Right lobe of liver (tissue), 6 donors: ENCODE measurements around the gene NUDT4. TPM values are rescaled to one million over a fixed set of nuclear protein-coding genes. Genes with fewer than 3 reads are reported as not detected.

Experiments
- ATAC-seq, 4 donors: fragments of 200-7000 bp; cut with Tn5 transposase; one replicate each; pipeline ENCODE4 v1.9.1; 2020; ENCODE audit warnings: mild to moderate bottlenecking in 4 of 4, moderate library complexity in 4 of 4
- DNase-seq, 3 donors: peaks; one replicate each; pipeline ENCODE4 v3.0.0-alpha.2; 2020
- H3K27ac ChIP-seq, 3 donors: fragments of 200-600 bp; one replicate each; pipeline ENCODE4 v1.8.0; 2022
- H3K27me3 ChIP-seq, 2 donors: fragments of 200-600 bp; one replicate each; pipeline ENCODE4 v1.8.0; 2022
- H3K36me3 ChIP-seq, 4 donors: fragments of 200-600 bp; sonication (generic) in 1 of 4; one replicate each; pipeline versions ENCODE4 v1.5.1 to v1.8.0; 2017 to 2022; ENCODE audit warnings: control low read depth in 1 of 4
- H3K4me1 ChIP-seq, 4 donors: fragments of 200-600 bp; sonication (generic) in 1 of 4; one replicate each; pipeline versions ENCODE4 v1.5.1 to v1.8.0; 2017 to 2022; ENCODE audit warnings: control low read depth in 1 of 4
- H3K4me3 ChIP-seq, 3 donors: fragments of 200-600 bp; one replicate each; pipeline ENCODE4 v1.8.0; 2022
- H3K9me3 ChIP-seq, 4 donors: fragments of 200-600 bp; sonication (generic) in 1 of 4; one replicate each; pipeline versions ENCODE4 v1.5.1 to v1.8.0; 2017 to 2022; ENCODE audit warnings: control low read depth in 1 of 4
- POLR2A ChIP-seq: fragments of 450-650 bp; IDR thresholded peaks from one replicate; pipeline ENCODE4 v1.6.1; 2017; ENCODE audit warnings: antibody characterized with exemption, mild to moderate bottlenecking
- WGBS: methylation state at CpG from one replicate; pipeline ENCODE4 v1.1.6; 2018; ENCODE audit warnings: low coverage, low lambda C conversion rate; ENCODE audit not compliant: insufficient coverage; ENCODE audit errors: missing lambda C conversion rate; 5-methylcytosine and 5-hydroxymethylcytosine counted together
- intact Hi-C, 2 donors: fragments of 100-400 bp; cut with DNase I; formaldehyde crosslinking; loops; one replicate each; pipeline versions ENCODE4 v1.11.2 to v1.14.1; 2022
- total RNA-seq, 6 experiments: library from RNA; depleted of rRNA in 2 of 6; stranded (reverse); fragments of >200 nt in 2 of 6; fragmentation: NEBNext Ultra II Directional in 3 of 6; extraction: Animal tissue kit (Norgen Biotek cat#: 25700) in 3 of 6; gene quantifications; one replicate each; pipeline versions ENCODE4 v1.1.0 to v1.2.4, GENCODE V29; 2016 to 2023
- TF ChIP-seq, protein P1 (sequence below), 4 donors: fragments of 200-600 bp in 3 of 4; fragments of 450-650 bp in 1 of 4; IDR thresholded peaks; one replicate each; pipeline versions ENCODE4 v1.5.1 to v1.8.0; 2016 to 2022; ENCODE audit warnings: antibody characterized with exemption in 4 of 4, mild to moderate bottlenecking in 2 of 4
- donor health status: DM: no; HTN: yes; CAD: no.
- donor health status: DM: no; HTN: no; CAD: no.
- donor health status: DM: no; HTN: no; CAD: no.
- donor health status: DM: no; HTN: yes; CAD: no.
- donor health status: DM: no; HTN: yes; CAD: no.

Gene NUDT4
- total RNA-seq, 6 experiments from 2014 or later = 13.1 to 23.1 (median 20.3) TPM

DNA sequence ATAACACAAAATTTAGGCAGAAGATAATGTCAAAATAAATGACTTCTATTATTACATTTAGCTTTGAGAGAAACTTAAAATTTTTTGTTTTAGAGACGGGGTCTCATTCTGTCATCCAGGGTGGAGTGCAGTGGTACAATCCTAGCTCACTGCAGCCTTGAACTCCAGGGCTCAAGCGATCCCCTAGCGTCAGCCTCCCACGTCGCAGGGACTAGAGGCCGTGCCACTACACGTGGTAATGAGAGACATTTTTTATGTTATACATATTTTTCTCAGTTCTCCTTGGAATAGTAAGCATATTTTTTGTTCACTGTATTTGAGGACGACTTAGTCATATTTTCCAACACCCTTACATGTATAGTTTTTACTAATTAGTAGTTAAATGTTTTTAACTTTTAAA lies 21.5 kb upstream of the NUDT4 start:
- Histone ChIP-seq H3K4me3 (no peak overlapping the region), H3K27me3 (no peaks in the 10 kb centered on the region), H3K9me3 (no peaks in the 10 kb centered on the region), H3K36me3 (no peaks in the 10 kb centered on the region), H3K4me1 (no peaks in the 10 kb centered on the region), H3K27ac (no peak overlapping the region)
- DNase-seq (no peak), ATAC-seq (no peak)
- intact Hi-C loops = no loop called here
- 88% methylated on average over 8 of the region's 8 CpGs for WGBS
- no peak for TF ChIP-seq POLR2A
- TF ChIP-seq, protein P1, sequence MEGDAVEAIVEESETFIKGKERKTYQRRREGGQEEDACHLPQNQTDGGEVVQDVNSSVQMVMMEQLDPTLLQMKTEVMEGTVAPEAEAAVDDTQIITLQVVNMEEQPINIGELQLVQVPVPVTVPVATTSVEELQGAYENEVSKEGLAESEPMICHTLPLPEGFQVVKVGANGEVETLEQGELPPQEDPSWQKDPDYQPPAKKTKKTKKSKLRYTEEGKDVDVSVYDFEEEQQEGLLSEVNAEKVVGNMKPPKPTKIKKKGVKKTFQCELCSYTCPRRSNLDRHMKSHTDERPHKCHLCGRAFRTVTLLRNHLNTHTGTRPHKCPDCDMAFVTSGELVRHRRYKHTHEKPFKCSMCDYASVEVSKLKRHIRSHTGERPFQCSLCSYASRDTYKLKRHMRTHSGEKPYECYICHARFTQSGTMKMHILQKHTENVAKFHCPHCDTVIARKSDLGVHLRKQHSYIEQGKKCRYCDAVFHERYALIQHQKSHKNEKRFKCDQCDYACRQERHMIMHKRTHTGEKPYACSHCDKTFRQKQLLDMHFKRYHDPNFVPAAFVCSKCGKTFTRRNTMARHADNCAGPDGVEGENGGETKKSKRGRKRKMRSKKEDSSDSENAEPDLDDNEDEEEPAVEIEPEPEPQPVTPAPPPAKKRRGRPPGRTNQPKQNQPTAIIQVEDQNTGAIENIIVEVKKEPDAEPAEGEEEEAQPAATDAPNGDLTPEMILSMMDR (IDR thresholded peaks at IDR 0.05) = no peak

DNA sequence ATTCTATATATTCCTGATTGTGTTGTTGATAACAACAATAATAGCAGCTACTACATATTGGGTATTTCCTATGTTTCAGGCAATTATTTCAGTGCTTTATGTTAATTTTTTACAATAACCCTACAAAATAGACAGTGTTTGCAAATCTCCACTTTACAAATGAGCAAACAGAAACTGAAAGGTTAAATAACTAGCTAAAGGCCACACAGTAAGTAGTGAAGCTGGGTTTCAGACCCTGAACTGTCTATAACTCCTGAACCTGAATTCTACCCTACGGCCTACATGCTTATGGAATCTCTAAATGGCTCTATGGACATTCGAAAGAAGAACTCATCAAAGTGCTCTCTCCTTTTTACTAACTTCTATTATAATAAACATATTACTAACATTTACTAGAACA lies 19.7 kb upstream of the NUDT4 start:
- Histone ChIP-seq H3K4me3 (no peak overlapping the region), H3K9me3 (no peaks in the 10 kb centered on the region), H3K27me3 (no peaks in the 10 kb centered on the region), H3K4me1 (no peaks in the 10 kb centered on the region), H3K36me3 (no peaks in the 10 kb centered on the region), H3K27ac (no peak overlapping the region)
- 96% methylated on average over 2 of the region's 2 CpGs for WGBS
- intact Hi-C loops = no loop called here
- ATAC-seq (no peak), DNase-seq (no peak)
- TF ChIP-seq, protein P1 (IDR thresholded peaks at IDR 0.05) = no peak
- no peak for TF ChIP-seq POLR2A

DNA sequence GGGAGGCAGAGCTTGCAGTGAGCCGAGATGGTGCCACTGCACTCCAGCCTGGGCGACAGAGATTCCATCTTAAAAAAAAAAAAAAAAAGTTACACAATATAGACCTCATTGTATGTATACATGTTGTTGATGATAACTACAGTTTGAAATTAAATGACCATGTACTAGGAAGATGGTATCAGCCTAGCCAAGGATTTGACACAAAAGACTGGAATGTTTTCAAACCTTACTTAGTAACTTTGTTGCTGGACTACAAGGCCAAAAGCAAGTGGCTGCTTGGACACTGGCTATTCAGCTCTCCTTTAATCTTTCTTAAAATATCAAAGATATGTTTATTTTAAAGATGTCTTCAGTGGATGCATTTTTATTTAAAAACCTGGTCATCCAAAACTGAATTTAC lies 18.9 kb upstream of the NUDT4 start:
- Histone ChIP-seq H3K27ac (no peak overlapping the region), H3K36me3 (no peaks in the 10 kb centered on the region), H3K27me3 (no peaks in the 10 kb centered on the region), H3K4me1 (no peaks in the 10 kb centered on the region), H3K9me3 (no peaks in the 10 kb centered on the region), H3K4me3 (no peak overlapping the region)
- TF ChIP-seq POLR2A = no peak
- TF ChIP-seq, protein P1 (IDR thresholded peaks at IDR 0.05) = no peak
- intact Hi-C loops = no loop called here
- ATAC-seq = no peak
- DNase-seq = no peak
- 100% methylated on average over 1 of the region's 2 CpGs for WGBS

DNA sequence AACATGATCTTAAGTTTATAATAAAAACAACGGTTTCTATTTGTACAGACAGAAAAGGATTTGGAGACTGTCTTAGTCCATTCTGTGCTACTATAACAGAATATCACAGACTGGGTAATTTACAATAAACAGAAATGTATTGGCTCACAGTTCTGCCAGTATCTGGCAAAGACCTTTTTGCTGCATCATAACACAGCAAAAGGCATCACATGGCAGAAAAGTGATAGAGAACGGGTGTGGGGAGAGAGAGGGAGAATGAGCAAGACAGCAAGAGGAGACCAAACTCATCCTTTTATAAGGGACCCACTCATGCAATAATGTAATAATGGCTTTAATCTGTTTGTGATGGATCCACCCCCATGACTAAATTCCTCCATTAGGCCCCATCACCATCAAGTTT lies 17.0 kb upstream of the NUDT4 start:
- intact Hi-C loops = no loop called here
- ATAC-seq = no peak
- 60% methylated on average over 2 of the region's 2 CpGs for WGBS

More for the DNA sequence above, 17.0 kb upstream of the NUDT4 start:
- no peaks in the 10 kb centered on the region for H3K4me1 ChIP-seq
- H3K27ac ChIP-seq = no peak overlapping the region
- H3K4me3 ChIP-seq = no peak overlapping the region
- H3K36me3 ChIP-seq = no peaks in the 10 kb centered on the region
- no peaks in the 10 kb centered on the region for H3K27me3 ChIP-seq
- H3K9me3 ChIP-seq = no peaks in the 10 kb centered on the region
- TF ChIP-seq POLR2A = no peak
- TF ChIP-seq, protein P1 (IDR thresholded peaks at IDR 0.05) = no peak
- DNase-seq = no peak
